ENCODE data around the gene ANKRD23.

Gene ANKRD23

GRCh38 chr2:96837575-96837974 is 6.2 kb downstream of the ANKRD23 start:
- DNase-seq (ENCODE audit: low read depth): no peak

GRCh38 chr2:96835830-96836229 is 8.0 kb downstream of the ANKRD23 start:
- no peak for DNase-seq (ENCODE audit: low read depth)

- DNase-seq (ENCODE audit: low read depth): peak; percentile 34
Observed at GRCh38 chr2:96832754-96833507, 10.9 kb downstream of the ANKRD23 start.

GRCh38 chr2:96832408-96832753 is 11.4 kb downstream of the ANKRD23 start:
- DNase-seq (ENCODE audit: low read depth): no peak

GRCh38 chr2:96831679-96832078 is 12.1 kb downstream of the ANKRD23 start:
- DNase-seq (ENCODE audit: low read depth): no peak

GRCh38 chr2:96830044-96830562 is 13.7 kb downstream of the ANKRD23 start:
- no peak for DNase-seq (ENCODE audit: low read depth)

- DNase-seq (ENCODE audit: low read depth): no peak
Observed at GRCh38 chr2:96828874-96829273, 14.9 kb downstream of the ANKRD23 start.

GRCh38 chr2:96828436-96828835 is 15.4 kb downstream of the ANKRD23 start:
- no peak for DNase-seq (ENCODE audit: low read depth)

- DNase-seq (ENCODE audit: low read depth): no peak
Observed at GRCh38 chr2:96826546-96827278, 17.1 kb downstream of the ANKRD23 start.

GRCh38 chr2:96825057-96825456 is 18.8 kb downstream of the ANKRD23 start:
- no peak for DNase-seq (ENCODE audit: low read depth)

GRCh38 chr2:96824079-96824870 is 19.5 kb downstream of the ANKRD23 start:
- DNase-seq (ENCODE audit: low read depth): peak; percentile 49

- no peak for DNase-seq (ENCODE audit: low read depth)
Observed at GRCh38 chr2:96823198-96823597, 20.6 kb downstream of the ANKRD23 start.

GRCh38 chr2:96822786-96823185 is 21.0 kb downstream of the ANKRD23 start:
- no peak for DNase-seq (ENCODE audit: low read depth)

- DNase-seq (ENCODE audit: low read depth): no peak
Observed at GRCh38 chr2:96821113-96821675, 22.6 kb downstream of the ANKRD23 start.

GRCh38 chr2:96819876-96820511 is 23.8 kb downstream of the ANKRD23 start:
- DNase-seq (ENCODE audit: low read depth): no peak

- DNase-seq (ENCODE audit: low read depth): no peak
Observed at GRCh38 chr2:96819128-96819875, 24.5 kb downstream of the ANKRD23 start.

GRCh38 chr2:96817882-96818281 is 25.9 kb downstream of the ANKRD23 start:
- DNase-seq (ENCODE audit: low read depth): no peak

GRCh38 chr2:96816836-96817702 is 26.8 kb downstream of the ANKRD23 start:
- no peak for DNase-seq (ENCODE audit: low read depth)

- DNase-seq (ENCODE audit: low read depth): peak; percentile 45
Observed at GRCh38 chr2:96816127-96816835, 27.5 kb downstream of the ANKRD23 start, which contains the start of gene CNNM3. CNNM3 (plus strand) TSS chr2:96816268; CDS start chr2:96816278, 10 bp downstream.
